HUES48 (cell line): Measurements from ENCODE around the gene C5orf52.
"Not testable (repeated sequence)": the region's sequence is repeated elsewhere in the genome, so short reads cannot be mapped to it uniquely, and the experiment has no call there.

ENCODE experiments used
- H3K27ac ChIP-seq: one replicate; pipeline ENCODE4 v1.7.0; 2013; ENCODE audit warnings: low read depth, low read length, inconsistent platforms
- H3K27me3 ChIP-seq: 2 replicates; pipeline ENCODE4 v1.6.1; 2013; ENCODE audit warnings: mild to moderate bottlenecking, low read length; ENCODE audit not compliant: control insufficient read depth, insufficient read depth
- H3K36me3 ChIP-seq: 2 replicates; pipeline ENCODE4 v1.6.1; 2013; ENCODE audit warnings: low read length; ENCODE audit not compliant: control insufficient read depth, insufficient read depth
- H3K4me1 ChIP-seq: 2 replicates; pipeline ENCODE4 v1.6.1; 2013; ENCODE audit warnings: mild to moderate bottlenecking, low read length; ENCODE audit not compliant: control insufficient read depth, insufficient read depth
- H3K4me3 ChIP-seq: 2 replicates; pipeline ENCODE4 v1.5.1; 2013; ENCODE audit warnings: mild to moderate bottlenecking, low read depth, low read length
- H3K9ac ChIP-seq: 2 replicates; pipeline ENCODE4 v1.6.1; 2013; ENCODE audit warnings: mild to moderate bottlenecking, low read depth, low read length, moderate library complexity
- H3K9me3 ChIP-seq: 2 replicates; pipeline ENCODE4 v1.6.1; 2013; ENCODE audit warnings: low read length; ENCODE audit not compliant: control insufficient read depth, insufficient read depth

C5orf52 gene

DNA sequence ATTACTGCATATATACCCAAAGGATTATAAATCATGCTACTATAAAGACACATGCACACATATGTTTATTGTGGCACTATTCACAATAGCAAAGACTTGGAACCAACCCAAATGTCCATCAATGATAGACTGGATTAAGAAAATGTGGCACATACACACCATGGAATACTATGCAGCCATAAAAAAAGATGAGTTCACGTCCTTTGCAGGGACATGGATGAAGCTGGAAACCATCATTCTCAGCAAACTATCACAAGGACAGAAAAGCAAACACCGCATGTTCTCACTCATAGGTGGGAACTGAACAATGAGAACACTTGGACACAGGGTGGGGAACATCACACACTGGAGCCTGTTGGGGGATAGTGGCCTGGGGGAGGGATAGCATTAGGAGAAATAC lies 55.3 kb downstream of the C5orf52 start:
- not testable (repeated sequence) for H3K4me1 ChIP-seq, H3K36me3 ChIP-seq, H3K9ac ChIP-seq, H3K27me3 ChIP-seq, H3K9me3 ChIP-seq, H3K4me3 ChIP-seq, H3K27ac ChIP-seq

GRCh38 chr5:157727858-157728257 lies 56.5 kb downstream of the C5orf52 start:
- not testable (repeated sequence) for H3K27me3 ChIP-seq, H3K9ac ChIP-seq, H3K9me3 ChIP-seq, H3K27ac ChIP-seq, H3K36me3 ChIP-seq, H3K4me1 ChIP-seq, H3K4me3 ChIP-seq
